Kidney capillary endothelial cell (primary cell): ENCODE data around the gene RCC2.
A peak's percentile ranks its signal among the peaks of the same experiment; 100 is the strongest.
"Not testable (repeated sequence)": the region's sequence is repeated elsewhere in the genome, so short reads cannot be mapped to it uniquely, and the experiment has no call there.

Experiments
- DNase-seq: peaks from one replicate; pipeline ENCODE4 v3.0.0-alpha.2; 2018; ENCODE audit warnings: low spot score

RCC2 gene

GRCh38 chr1:17419626-17420328, 19.7 kb downstream of the RCC2 start:
- peak; percentile 55 for DNase-seq

DNA sequence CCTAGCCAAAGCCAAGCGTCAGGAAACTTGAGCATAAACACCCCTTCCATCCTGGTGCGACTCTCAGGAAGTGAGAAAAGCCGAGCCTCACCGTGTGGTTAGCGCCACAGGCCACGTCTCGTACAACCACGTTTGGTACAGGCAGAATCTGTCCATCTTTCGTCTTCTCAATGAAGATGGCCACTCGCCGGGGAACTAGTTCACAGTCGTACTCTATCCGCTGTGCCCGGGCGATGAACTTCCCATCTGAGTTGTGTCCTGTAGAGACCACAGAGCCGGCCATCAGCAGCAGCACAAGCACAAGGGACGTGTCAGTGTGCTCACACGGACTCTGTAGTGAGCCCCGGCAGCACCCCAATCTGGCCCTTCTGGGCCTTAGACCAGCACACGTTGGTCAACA, 23.1 kb downstream of the RCC2 start:
- no peak for DNase-seq

DNA sequence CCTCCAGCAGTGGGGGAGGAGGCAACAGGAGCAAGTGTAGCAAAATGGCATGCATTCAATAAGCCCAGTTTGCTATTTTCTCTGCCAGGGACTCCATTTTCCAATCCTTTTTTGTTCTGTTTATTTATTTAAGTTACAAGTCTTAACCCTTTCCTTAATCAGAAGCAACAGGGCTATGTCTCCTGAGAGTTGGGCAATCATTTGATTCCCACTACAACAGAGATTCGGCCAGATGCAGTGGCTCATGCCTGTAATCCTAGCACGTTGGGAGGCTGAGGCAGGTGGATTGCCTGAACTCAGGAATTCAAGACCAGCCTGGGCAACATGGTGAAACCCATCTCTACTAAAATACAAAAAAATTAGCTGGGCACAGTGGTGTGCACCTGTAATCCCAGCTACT, 25.5 kb downstream of the RCC2 start:
- no peak for DNase-seq

GRCh38 chr1:17412093-17412870, 27.2 kb downstream of the RCC2 start:
- no peak for DNase-seq

DNA sequence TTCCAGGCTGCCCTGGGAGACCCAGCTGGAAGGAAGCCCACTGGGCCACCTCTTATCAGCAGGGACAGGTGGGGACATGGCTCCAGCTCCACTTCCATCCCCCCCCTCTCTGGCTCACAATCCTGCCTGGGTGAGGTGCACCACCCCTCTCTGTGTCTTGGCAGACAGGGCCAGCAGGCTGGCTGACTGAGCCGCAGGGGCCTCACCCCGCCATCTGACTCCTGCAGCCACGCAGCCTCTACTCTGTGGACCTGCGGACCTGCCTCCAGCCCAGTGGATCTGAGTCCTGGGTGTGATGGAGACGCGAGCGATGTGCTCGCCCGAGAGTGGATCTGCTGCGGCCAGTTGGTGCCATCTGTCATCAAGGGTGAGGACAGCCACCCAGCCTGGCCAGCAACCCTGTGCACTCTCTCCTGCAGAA, 30.1 kb downstream of the RCC2 start:
- DNase-seq = no peak

DNA sequence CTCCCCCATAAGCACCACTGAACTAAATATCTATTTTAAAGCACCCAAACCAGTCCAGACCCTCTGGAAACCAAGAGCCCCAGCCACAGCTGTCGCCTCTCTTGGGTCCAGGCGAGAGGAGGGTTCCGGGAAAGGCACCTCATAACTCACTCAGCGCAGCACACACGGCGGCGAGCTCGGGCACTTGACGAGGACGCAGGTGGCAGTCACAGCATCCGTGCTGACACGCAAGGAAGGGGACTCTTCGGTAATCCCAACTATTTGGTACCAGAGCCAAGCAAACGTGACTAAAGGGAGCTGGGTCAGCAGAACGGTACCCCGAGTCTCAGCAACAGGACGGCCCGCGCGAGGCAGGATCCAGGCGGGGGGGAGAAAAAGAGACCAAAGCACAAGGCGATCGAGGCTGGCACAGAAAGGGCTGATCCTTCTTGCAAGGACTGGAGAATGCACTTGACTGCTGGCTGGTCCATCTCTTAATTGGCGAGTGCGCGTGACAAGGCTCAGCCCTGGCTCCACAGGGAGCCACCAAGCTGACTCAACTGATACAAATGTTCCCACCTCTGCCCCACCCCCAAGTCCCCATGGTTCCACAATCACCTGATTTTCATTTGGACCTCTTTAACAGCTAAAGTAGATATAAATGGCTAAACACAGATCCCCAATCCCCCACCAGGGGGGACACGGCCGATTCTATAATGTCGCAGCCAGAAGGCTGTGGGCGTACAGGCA, 31.5 kb downstream of the RCC2 start:
- not testable (repeated sequence) for DNase-seq

DNA sequence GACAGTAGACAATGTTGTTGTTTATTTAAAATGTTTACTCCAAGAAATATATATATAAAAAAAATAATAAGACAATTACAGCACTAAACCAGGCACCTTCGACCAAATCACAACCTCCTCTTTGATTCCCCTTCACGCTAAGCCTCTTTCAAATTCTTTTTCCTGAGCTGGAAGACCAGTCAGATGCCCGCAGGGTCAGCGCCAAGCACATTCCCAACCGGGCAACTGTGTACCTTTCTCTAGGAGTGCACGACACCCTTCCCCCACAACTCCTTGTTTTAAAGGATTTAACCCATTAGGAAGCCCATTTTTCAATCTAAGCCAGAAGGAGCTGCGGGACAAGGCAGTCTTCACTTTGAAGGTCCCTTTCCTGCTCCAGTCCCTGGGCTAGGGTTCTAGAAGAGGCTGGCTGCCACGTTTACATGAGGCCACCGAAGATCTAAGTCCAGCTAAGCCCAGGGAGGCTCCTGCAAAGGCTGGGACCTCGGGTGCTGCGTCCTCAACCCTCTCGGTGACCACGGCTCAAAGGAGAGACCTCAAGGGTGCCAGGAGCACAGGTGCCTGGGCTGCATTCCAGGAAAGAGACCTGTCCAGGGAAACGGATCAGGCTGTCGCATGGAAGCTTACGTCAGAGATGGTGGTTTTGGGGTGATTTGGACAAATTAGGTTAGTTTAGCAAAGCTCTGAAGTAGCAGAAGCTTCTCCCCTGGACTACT, 32.6 kb downstream of the RCC2 start:
- not testable (repeated sequence) for DNase-seq

GRCh38 chr1:17405898-17406759, 33.3 kb downstream of the RCC2 start:
- DNase-seq = peak; percentile 45

DNA sequence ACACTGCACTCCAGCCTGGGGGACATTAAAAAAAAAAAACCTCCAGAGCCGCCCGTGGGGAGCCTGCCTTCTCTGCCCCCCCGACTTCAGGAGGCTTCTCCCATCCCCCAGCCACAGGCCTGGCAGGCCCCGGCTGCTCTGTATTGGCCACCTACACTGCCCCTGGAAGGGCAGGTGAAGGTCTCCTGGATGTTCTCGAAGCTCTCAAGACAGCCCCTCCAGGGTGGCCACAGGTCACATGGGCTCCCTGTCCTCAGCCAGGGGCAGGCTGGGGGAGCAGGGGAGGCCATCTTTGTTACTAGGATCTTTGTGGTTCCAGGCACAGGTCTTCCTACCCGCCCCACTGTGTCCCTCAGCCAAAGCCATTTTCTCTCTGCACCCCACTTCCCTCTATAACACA, 34.7 kb downstream of the RCC2 start:
- DNase-seq = no peak

DNA sequence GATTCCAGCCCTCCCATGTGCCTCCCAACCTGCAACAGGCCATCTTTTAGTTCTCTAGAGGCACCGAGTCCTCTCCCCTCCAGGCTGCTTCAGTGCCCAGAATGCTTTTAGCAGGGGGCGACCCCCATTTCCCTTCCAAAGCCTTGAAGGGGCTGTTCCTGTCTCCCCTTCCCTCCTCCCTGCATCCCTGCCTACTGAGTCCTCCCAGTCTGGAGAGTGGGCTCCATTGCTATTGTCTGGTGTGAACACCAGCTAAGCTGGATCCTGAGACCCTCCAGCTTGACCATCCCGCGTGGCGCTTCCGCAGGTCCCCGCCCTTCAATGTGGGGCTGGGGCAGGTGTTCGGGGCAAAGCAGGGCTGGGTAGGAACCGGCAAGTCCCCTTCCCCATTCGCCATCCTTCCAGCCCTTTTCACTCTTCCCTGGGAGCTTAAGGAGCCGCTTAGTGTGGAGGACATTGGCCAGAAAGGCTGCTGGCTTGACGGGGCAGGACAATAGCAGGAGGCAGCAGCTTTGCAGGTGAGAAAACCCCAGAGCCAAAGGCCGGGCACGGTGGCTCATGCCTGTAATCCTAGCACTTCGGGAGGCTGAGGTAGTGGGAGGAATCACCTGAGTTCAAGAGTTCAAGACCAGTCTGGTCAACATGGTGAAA, 35.3 kb downstream of the RCC2 start:
- no peak for DNase-seq

DNA sequence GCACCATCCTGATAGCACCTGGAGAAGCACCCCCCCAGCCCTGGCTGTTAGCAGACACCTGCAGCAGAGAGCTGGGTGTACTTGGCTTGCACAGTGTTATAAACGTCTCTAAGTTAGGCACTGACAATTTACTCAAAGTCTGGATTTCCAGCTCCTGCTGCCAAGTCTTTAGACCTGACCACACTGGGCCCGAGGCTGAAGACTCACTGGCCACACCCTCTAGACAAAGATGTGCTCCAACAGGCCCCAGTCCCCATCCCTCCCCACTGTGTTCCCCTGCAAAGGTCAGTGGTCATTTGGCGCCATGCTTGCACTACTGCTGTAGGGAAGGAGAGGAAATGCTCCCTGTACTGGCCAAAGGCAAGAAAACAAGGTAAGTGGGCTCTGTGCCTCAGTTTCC, 36.4 kb downstream of the RCC2 start:
- no peak for DNase-seq

- DNase-seq = no peak
Measured at GRCh38 chr1:17401841-17402240, 37.6 kb downstream of the RCC2 start.

DNA sequence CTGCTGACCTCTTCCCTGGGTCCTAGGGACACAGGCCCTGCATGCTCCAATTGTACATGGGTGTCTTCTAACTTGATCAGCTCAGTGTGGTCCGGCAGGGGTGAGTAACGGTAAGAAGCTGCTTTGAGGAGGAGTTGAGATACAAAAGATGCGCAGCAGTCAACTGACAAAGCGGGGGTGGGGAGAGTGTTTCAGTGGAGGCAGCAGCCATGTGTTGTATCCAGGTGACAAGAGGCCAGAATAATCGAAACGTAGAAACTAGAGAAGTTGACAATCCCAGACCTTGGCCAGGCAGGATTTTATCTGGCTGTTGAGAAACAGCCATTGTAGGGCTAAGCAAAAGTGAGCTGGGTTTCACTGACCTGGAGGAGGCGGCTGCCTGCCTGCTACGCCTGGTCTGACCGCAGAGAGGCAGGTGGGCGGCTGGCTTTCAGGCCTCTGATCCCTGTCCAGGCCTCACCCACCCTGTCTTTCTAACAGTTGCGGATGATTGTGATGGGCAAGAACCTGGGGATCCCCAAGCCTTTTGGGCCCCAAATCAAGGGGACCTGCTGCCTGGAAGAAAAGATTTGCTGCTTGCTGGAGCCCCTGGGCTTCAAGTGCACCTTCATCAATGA, 38.6 kb downstream of the RCC2 start:
- DNase-seq = no peak

DNA sequence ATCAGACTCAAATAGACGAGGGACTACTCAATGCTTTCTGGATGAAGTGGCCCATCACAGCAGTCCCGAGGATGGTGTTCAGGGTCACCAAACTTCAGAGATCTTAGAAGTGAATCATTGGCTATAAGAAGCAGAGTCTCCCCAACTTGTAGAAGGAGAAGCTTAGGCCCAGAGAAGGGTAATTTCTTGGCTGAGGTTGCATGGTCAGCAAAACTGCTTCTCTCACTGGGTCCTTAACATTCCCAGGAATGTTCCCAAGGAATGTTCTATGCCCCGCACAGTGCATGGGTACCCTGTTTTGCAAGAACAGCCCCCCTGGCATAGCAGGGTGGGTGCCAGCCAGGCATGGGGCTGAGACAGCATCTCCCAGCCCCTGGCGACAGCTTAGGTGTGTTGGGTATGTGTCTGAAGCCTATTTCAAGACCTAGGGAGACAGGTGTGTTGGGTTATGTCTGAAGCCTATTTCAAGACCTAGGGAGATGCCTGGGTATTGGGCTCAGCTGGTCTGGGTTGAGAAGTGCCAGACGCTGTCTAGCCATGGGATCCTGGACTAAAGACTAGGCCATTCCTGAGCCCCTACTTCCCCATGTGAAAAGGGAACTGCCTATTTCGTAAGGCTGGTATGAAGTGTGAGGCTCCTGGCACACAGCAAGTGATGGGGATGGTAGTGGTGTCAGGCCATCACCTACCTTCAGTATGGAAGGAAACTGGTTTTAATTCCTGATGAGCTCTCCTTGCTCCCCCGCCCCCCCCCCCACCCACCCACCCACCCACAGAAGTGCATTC, 41.4 kb downstream of the RCC2 start:
- DNase-seq = no peak

- no peak for DNase-seq
Measured at GRCh38 chr1:17393230-17393629, 46.2 kb downstream of the RCC2 start.

- no peak for DNase-seq
Measured at GRCh38 chr1:17392199-17392740, 47.2 kb downstream of the RCC2 start.

- no peak for DNase-seq
Measured at GRCh38 chr1:17381161-17381560, 58.3 kb downstream of the RCC2 start.

DNA sequence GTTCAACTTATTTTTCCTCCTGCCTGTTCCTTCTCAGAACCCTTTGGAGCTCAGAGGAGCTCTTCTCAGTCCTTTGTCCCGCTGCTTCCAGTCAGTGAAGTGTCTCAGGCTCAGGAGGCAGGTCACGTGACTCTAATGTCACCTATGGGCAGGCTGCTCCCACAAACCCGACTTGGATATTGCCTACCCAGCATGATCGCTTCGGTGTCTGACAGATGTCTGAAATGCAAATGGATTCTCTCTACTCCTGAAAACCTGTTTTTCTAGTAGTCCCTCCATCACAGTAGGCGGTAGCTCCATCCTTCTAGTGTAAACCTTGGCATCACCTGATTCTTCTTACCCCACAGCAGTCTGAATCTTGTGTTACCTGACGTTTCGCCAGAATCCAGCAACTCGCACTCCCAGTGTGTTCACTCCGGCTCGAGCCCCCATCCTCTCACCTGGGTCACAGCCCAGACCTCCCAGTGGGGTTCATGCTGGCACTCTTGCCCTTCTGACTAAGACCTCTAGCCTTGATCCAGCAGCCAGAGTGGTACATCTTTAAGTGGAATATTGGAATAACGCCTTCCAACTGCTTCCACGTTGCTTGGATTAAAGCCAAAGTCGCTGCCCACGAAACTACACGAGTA, 62.0 kb downstream of the RCC2 start:
- no peak for DNase-seq

GRCh38 chr1:17375651-17376050, 63.8 kb downstream of the RCC2 start:
- no peak for DNase-seq
